DND-41 (cell line): Measurements from ENCODE around the gene ASRGL1.

ENCODE experiments used
- CTCF ChIP-seq: IDR thresholded peaks from 2 replicates; pipeline ENCODE4 v1.5.1; 2012; ENCODE audit warnings: borderline replicate concordance, low read length, moderate library complexity, mild to moderate bottlenecking; ENCODE audit not compliant: poor library complexity, severe bottlenecking; ENCODE audit errors: extremely low read depth
- EZH2 ChIP-seq: IDR thresholded peaks from 3 replicates; pipeline ENCODE4 v1.6.1; 2012; ENCODE audit warnings: borderline replicate concordance, low read depth, mild to moderate bottlenecking, moderate library complexity, low read length, inconsistent platforms; ENCODE audit not compliant: severe bottlenecking

GRCh38 chr11:62409831-62410230 lies 72.6 kb downstream of the ASRGL1 start:
- no peak for TF ChIP-seq EZH2
- TF ChIP-seq CTCF: no peak
